Stimulated activated naive B cell treated with anti-CD40 and anti-IgM and Interleukin-4, amounts not matched to agents 10 μg/mL and 1 μg/mL and 100 μg/mL, for 72 hours (primary cell): ENCODE measurements around the gene ZSCAN5B.
A peak's percentile ranks its signal among the peaks of the same experiment; 100 is the strongest.
"Not testable (repeated sequence)": the region's sequence is repeated elsewhere in the genome, so short reads cannot be mapped to it uniquely, and the experiment has no call there.

ENCODE experiments used
- ATAC-seq, 2 donors: fragments of 150-1000 bp; cut with Tn5 transposase; replicated peaks; 2 replicates each; pipeline ENCODE4 v1.10.0; 2021; ENCODE audit warnings: moderate library complexity in 1 of 2
- DNase-seq: peaks from one replicate; pipeline ENCODE4 v3.0.0; 2021
- H3K27ac Mint-ChIP-seq: one replicate; pipeline ENCODE4 v1.8.0; 2022; ENCODE audit warnings: mild to moderate bottlenecking, mixed read lengths
- H3K27me3 Mint-ChIP-seq, 2 donors: one replicate each; pipeline ENCODE4 v1.8.0; 2022; ENCODE audit warnings: mixed read lengths in 2 of 2
- H3K36me3 Mint-ChIP-seq, 2 donors: one replicate each; pipeline ENCODE4 v1.8.0; 2022; ENCODE audit warnings: mixed read lengths in 2 of 2, mild to moderate bottlenecking in 1 of 2
- H3K4me1 Mint-ChIP-seq, 2 donors: one replicate each; pipeline ENCODE4 v1.8.0; 2022; ENCODE audit warnings: mixed read lengths in 2 of 2, mild to moderate bottlenecking in 1 of 2
- H3K4me3 Mint-ChIP-seq, 2 donors: one replicate each; pipeline ENCODE4 v1.8.0; 2022; ENCODE audit warnings: mild to moderate bottlenecking in 2 of 2, mixed read lengths in 2 of 2, moderate library complexity in 1 of 2
- H3K9me3 Mint-ChIP-seq, 2 donors: one replicate each; pipeline ENCODE4 v1.8.0; 2022; ENCODE audit warnings: mixed read lengths in 2 of 2, mild to moderate bottlenecking in 1 of 2

The ZSCAN5B gene, protein sequence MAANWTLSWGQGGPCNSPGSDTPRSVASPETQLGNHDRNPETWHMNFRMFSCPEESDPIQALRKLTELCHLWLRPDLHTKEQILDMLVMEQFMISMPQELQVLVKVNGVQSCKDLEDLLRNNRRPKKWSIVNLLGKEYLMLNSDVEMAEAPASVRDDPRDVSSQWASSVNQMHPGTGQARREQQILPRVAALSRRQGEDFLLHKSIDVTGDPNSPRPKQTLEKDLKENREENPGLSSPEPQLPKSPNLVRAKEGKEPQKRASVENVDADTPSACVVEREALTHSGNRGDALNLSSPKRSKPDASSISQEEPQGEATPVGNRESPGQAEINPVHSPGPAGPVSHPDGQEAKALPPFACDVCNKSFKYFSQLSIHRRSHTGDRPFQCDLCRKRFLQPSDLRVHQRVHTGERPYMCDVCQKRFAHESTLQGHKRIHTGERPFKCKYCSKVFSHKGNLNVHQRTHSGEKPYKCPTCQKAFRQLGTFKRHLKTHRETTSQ

DNA sequence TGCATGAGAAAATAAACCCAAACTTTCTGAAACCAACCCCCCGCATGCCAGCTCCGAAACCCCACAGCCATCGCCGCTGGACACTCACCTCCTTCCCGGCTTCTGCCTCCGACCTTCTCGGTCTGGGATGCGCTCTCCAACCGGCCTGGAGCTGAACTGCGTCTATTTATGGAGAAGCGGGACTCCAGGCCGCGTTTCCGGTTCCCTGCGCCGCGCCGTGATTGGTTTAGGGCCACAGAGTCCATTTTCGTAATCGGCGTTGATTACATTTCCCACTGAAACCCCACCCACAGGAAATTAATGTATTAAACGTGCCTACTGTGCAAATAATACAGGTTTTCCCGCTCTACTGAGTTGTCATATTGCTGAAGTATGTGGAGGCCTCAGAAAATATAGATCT is at the start of gene ZSCAN5B:
TSS of gene ZSCAN5B (minus strand) at position 138 of the 400 bp plus-strand sequence. CDS start 4,731 bp downstream, outside the sequence.
- not testable (repeated sequence) for H3K4me3 Mint-ChIP-seq, H3K9me3 Mint-ChIP-seq, ATAC-seq, H3K27me3 Mint-ChIP-seq, H3K4me1 Mint-ChIP-seq, H3K27ac Mint-ChIP-seq, DNase-seq, H3K36me3 Mint-ChIP-seq

- H3K36me3 Mint-ChIP-seq, H3K9me3 Mint-ChIP-seq, H3K27me3 Mint-ChIP-seq, H3K4me1 Mint-ChIP-seq, DNase-seq, H3K4me3 Mint-ChIP-seq, ATAC-seq, H3K27ac Mint-ChIP-seq: not testable (repeated sequence)
Measured at GRCh38 chr19:56245764-56246163, 48.2 kb upstream of the ZSCAN5B start.

- ATAC-seq, result no peak
- no peak for DNase-seq
- peaks cover 0 to 10% of the 10 kb centered on the region in 2 donors for H3K36me3 Mint-ChIP-seq
- H3K27me3 Mint-ChIP-seq, result no peaks in the 10 kb centered on the region
- no peaks in the 10 kb centered on the region for H3K9me3 Mint-ChIP-seq
- no peak overlapping the region for H3K4me3 Mint-ChIP-seq
- no peak overlapping the region for H3K27ac Mint-ChIP-seq
- no peaks in the 10 kb centered on the region for H3K4me1 Mint-ChIP-seq
Measured at GRCh38 chr19:56245121-56245740, 47.6 kb upstream of the ZSCAN5B start.

DNA sequence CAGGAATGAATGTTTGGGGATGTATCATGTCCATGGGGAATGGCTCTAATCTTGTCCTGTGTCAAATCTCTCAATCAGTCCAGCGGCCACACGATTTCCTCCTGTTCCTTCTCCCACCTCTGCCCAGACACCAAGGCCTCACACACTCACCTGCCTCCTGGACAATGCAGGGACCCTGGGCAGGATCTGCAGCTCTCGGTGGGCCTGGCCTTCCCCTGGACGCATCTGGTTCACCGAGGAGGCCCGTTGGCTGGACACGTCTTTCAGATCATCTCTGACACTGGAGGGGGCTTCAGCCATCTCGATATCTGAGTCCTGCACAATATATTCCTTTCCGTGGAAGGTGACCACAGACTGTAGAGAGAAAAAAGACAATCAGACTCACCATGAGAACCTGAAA is 25.9 kb upstream of the ZSCAN5B start:
- no peak overlapping the region for H3K27ac Mint-ChIP-seq

GRCh38 chr19:56222901-56223300 is 25.3 kb upstream of the ZSCAN5B start:
- Mint-ChIP-seq H3K4me3 (no peak overlapping the region), H3K27me3 (peaks cover 3 to 13% of the 10 kb centered on the region in 2 donors), H3K9me3 (no peaks in the 10 kb centered on the region), H3K27ac (no peak overlapping the region), H3K36me3 (peaks cover 25 to 31% of the 10 kb centered on the region in 2 donors), H3K4me1 (peaks cover 0 to 2% of the 10 kb centered on the region in 2 donors)
- ATAC-seq (no peak), DNase-seq (no peak)

More for the DNA sequence above, 25.9 kb upstream of the ZSCAN5B start:
- Mint-ChIP-seq H3K36me3 (peaks cover 25 to 31% of the 10 kb centered on the region in 2 donors), H3K27me3 (peaks cover 0 to 7% of the 10 kb centered on the region in 2 donors), H3K4me3 (no peak overlapping the region), H3K4me1 (no peaks in the 10 kb centered on the region), H3K9me3 (no peaks in the 10 kb centered on the region)
- ATAC-seq, result no peak
- DNase-seq, result no peak

DNA sequence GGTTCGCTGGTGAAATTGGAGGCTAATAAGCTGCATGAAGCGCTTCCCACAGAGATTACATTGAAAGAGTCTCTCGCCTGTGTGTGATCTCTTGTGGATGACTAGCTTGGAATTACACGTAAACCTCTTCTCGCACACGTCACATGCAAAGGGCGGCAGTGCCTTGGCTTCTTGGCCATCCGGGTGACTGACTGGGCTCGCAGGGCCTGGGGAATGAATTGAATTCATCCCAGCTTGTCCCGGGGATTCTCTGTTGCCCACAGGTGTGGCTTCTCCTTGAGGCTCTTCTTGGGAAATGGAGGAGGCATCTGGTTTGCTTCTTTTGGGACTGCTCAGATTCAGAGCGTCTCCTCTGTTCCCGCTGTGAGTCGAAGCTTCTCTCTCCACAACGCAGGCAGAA is 24.3 kb upstream of the ZSCAN5B start:
- peaks cover 4 to 24% of the 10 kb centered on the region in 2 donors for H3K27me3 Mint-ChIP-seq
- peaks cover 0 to 4% of the 10 kb centered on the region in 2 donors for H3K4me1 Mint-ChIP-seq
- ATAC-seq (no peak), DNase-seq (no peak)
- no peak overlapping the region for H3K27ac Mint-ChIP-seq
- H3K9me3 Mint-ChIP-seq, result no peaks in the 10 kb centered on the region
- peaks cover 25 to 31% of the 10 kb centered on the region in 2 donors for H3K36me3 Mint-ChIP-seq
- no peak overlapping the region for H3K4me3 Mint-ChIP-seq

GRCh38 chr19:56221442-56221841 is 23.9 kb upstream of the ZSCAN5B start:
- H3K36me3 Mint-ChIP-seq, result peaks cover 25 to 31% of the 10 kb centered on the region in 2 donors
- DNase-seq, H3K9me3 Mint-ChIP-seq, ATAC-seq, H3K4me3 Mint-ChIP-seq, H3K27ac Mint-ChIP-seq, H3K4me1 Mint-ChIP-seq: not testable (repeated sequence)
- peaks cover 4 to 24% of the 10 kb centered on the region in 2 donors for H3K27me3 Mint-ChIP-seq

DNA sequence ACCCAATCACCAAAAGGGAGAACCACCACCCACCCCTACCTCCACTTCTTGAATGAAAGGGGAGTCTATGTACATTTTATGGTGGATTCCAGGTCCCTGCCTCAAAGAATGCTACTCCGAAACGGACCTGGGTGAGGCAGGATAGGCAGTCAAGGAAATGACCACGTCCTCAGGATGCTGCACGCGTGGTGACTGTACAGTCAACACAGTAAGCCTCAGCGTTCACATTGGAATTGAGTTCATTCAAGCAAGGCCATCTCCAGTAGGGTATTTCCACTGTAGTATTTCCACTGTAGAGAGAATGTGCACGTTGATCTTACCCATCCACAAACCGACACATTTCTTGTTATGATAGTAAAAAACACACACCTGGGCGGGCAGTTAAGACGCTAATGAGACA is 21.4 kb upstream of the ZSCAN5B start:
- Mint-ChIP-seq H3K4me1 (peaks cover 0 to 4% of the 10 kb centered on the region in 2 donors), H3K4me3 (no peak overlapping the region), H3K36me3 (peaks cover 22 to 31% of the 10 kb centered on the region in 2 donors), H3K9me3 (no peaks in the 10 kb centered on the region), H3K27me3 (peaks cover 20 to 45% of the 10 kb centered on the region in 2 donors), H3K27ac (no peak overlapping the region)
- ATAC-seq, result no peak
- no peak for DNase-seq

GRCh38 chr19:56217039-56217949 is 19.7 kb upstream of the ZSCAN5B start:
- Mint-ChIP-seq H3K27me3 (peaks cover 25 to 45% of the 10 kb centered on the region in 2 donors), H3K4me1 (peaks cover 0 to 4% of the 10 kb centered on the region in 2 donors), H3K4me3 (peak overlapping the region; percentile 66 to 73), H3K27ac (no peak overlapping the region), H3K36me3 (peaks cover 9 to 15% of the 10 kb centered on the region in 2 donors), H3K9me3 (no peaks in the 10 kb centered on the region)
- ATAC-seq (peak; percentile 90 to 93), DNase-seq (peak; percentile 38)

GRCh38 chr19:56211718-56212117 is 14.1 kb upstream of the ZSCAN5B start:
- Mint-ChIP-seq H3K4me1 (no peaks in the 10 kb centered on the region), H3K9me3 (no peaks in the 10 kb centered on the region), H3K4me3 (no peak overlapping the region), H3K36me3 (no peaks in the 10 kb centered on the region), H3K27ac (no peak overlapping the region), H3K27me3 (peaks cover 27 to 36% of the 10 kb centered on the region in 2 donors)
- ATAC-seq (no peak), DNase-seq (no peak)

GRCh38 chr19:56210036-56210435 is 12.5 kb upstream of the ZSCAN5B start:
- not testable (repeated sequence) for H3K4me1 Mint-ChIP-seq, H3K27ac Mint-ChIP-seq, H3K36me3 Mint-ChIP-seq, H3K9me3 Mint-ChIP-seq, H3K4me3 Mint-ChIP-seq, ATAC-seq, DNase-seq
- peaks cover 29 to 30% of the 10 kb centered on the region in 2 donors for H3K27me3 Mint-ChIP-seq

DNA sequence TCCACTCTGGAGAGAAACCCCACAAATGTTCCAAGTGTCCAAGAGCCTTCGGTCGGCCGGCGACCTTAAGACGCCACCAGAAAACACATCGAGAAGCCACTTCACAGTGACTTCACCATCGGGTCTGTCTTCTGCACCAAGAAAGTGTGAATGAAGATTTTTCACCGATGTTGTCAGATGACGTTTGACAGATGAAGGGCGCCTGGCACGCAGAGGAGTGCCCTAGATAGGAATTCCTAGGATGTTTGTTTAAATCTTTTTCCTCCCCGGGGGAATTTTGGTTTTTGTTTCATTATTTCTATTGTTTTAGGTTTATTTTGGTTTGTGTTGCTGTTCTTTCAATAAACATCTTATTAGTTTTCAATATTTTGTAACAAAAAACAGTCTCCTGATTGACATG is 11.5 kb upstream of the ZSCAN5B start:
- H3K27ac Mint-ChIP-seq, result no peak overlapping the region
- ATAC-seq (no peak), DNase-seq (no peak)
- H3K27me3 Mint-ChIP-seq, result peaks cover 19 to 21% of the 10 kb centered on the region in 2 donors
- H3K9me3 Mint-ChIP-seq, result no peaks in the 10 kb centered on the region
- H3K4me1 Mint-ChIP-seq, result no peaks in the 10 kb centered on the region
- no peak overlapping the region for H3K4me3 Mint-ChIP-seq
- no peaks in the 10 kb centered on the region for H3K36me3 Mint-ChIP-seq

DNA sequence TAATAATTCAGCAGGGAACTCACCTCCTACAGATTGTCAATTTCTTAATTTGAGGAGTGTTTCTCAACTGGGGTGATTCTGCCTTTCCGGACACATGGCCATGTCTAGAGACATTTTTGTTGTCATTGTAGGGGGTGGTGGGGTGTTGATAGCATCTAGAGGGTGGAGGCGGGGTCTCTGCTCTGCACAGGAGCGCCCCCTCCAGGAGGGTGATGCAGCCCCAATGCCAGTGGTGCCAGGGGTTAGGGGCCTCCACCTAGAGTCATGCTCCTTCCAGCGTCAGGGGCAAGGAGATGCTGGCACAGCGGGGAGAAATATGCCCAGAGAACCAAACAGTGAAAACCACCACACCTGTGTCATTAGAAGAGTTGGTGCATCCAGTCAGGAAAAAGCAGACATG is 10.0 kb upstream of the ZSCAN5B start:
- not testable (repeated sequence) for ATAC-seq, H3K9me3 Mint-ChIP-seq, H3K27ac Mint-ChIP-seq, DNase-seq, H3K36me3 Mint-ChIP-seq, H3K4me1 Mint-ChIP-seq, H3K4me3 Mint-ChIP-seq
- H3K27me3 Mint-ChIP-seq, result peaks cover 15 to 18% of the 10 kb centered on the region in 2 donors

DNA sequence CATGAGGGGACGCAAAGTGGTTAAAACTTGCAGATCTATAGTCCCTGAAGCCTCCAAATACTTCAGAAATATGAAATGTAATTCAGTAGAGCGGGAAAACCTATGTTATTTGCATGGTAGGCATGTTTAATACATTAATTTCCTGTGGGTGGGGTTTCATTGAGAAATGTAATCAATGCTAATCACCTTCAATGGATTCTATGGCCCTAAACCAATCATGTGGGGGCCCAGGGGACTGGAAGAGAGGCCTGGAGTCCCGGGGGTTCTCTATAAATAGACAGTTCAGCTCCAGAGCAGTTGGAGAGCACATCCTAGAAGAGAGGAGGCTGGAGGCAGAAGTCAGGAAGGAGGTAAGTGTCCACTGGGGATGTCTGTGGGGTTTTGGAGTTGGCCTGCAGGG is 4.4 kb upstream of the ZSCAN5B start, which contains the start of gene ZSCAN5C:
TSS of gene ZSCAN5C (plus strand) at position 301 of the 400 bp plus-strand sequence. CDS start 3,641 bp downstream, outside the sequence.
- H3K4me3 Mint-ChIP-seq, result no peak within 1 kb of the TSS
- no peaks in the 10 kb centered on the region for H3K9me3 Mint-ChIP-seq
- H3K27me3 Mint-ChIP-seq, result peaks cover 1 to 25% of the 10 kb centered on the region in 2 donors
- ATAC-seq, result no peak
- H3K27ac Mint-ChIP-seq, result no peak within 1 kb of the TSS
- H3K36me3 Mint-ChIP-seq, result no peaks in the 10 kb centered on the region
- no peaks in the 10 kb centered on the region for H3K4me1 Mint-ChIP-seq
- no peak for DNase-seq
